Vagina (tissue), 2 donors: Measurements from ENCODE around the gene RNASE7.

Experiments used
- CTCF ChIP-seq, 3 experiments: fragments of 450-650 bp in 2 of 3; fragments of 200-600 bp in 1 of 3; sonication (generic) in 1 of 3; IDR thresholded peaks; one replicate each; pipeline ENCODE4 v1.5.1; 2017 to 2019; ENCODE audit warnings: antibody characterized with exemption in 3 of 3, mild to moderate bottlenecking in 2 of 3, moderate library complexity in 2 of 3
- POLR2A ChIP-seq, 2 donors: fragments of 450-650 bp; IDR thresholded peaks; one replicate each; pipeline ENCODE4 v1.6.1; 2017; ENCODE audit warnings: antibody characterized with exemption in 2 of 2, mild to moderate bottlenecking in 2 of 2, moderate library complexity in 2 of 2
- POLR2AphosphoS5 ChIP-seq, 2 donors: sonication (generic); formaldehyde crosslinking; IDR thresholded peaks; one replicate each; pipeline ENCODE4 v1.9.0; 2017; ENCODE audit warnings: antibody characterized with exemption in 2 of 2, mild to moderate bottlenecking in 2 of 2, low read depth in 1 of 2; ENCODE audit not compliant: insufficient read depth in 1 of 2

DNA sequence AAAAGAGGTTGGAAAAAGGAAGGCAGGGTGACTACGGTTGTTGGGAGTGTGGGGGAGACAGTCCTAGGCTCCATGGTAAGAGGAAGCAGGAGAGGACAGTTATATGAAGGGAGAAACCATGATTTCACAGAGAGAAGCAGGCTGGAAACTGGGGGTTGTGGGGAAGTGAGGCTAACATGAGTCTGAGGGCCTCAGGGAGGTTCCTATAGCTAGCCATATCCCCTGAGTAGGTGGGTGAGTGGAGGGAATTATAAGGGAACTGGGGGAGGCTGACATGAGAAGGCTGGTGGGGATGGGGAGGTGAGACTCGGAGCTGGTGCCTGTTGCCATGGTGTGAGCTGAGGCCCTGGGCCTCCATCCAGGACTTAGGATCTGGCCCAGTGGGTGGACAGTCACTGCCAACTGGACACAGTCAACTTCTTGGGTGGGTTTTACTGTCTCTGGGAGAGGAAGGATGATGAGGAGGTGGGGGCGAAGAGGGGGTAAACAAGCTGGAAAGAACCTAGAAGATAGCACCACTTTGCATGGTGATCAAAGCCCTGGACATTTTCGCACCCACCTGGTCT, 8.9 kb upstream of the RNASE7 start:
- TF ChIP-seq POLR2AphosphoS5 (IDR thresholded peaks at IDR 0.05; ENCODE audit: insufficient read depth in 1 of 2, low read depth in 1 of 2) (no peak), CTCF (IDR thresholded peaks at IDR 0.05) (no peak), POLR2A (IDR thresholded peaks at IDR 0.05) (no peak)
